Hepatocyte (in vitro differentiated cells): ENCODE results near the gene OVAAL. TPM values are rescaled to one million over a fixed set of nuclear protein-coding genes. Genes with fewer than 3 reads are reported as not detected.

Source experiments
- DNase-seq: peaks from one replicate; pipeline ENCODE4 v3.0.0-alpha.2; 2016; ENCODE audit warnings: low spot score
- H2AFZ ChIP-seq: fragments of 200-600 bp; sonication (generic); 2 replicates; pipeline ENCODE4 v1.6.0; 2016; ENCODE audit warnings: antibody characterized with exemption, mild to moderate bottlenecking
- H3K27ac ChIP-seq: fragments of 200-600 bp; sonication (generic); 2 replicates; pipeline ENCODE4 v1.5.1; 2016; ENCODE audit warnings: mild to moderate bottlenecking
- H3K27me3 ChIP-seq: fragments of 200-600 bp; sonication (generic); 2 replicates; pipeline ENCODE4 v1.6.1; 2016
- H3K36me3 ChIP-seq: fragments of 200-600 bp; sonication (generic); replicated peaks from 2 replicates; pipeline ENCODE4 v1.5.1; 2016; ENCODE audit warnings: low read depth; ENCODE audit not compliant: insufficient read depth
- H3K4me1 ChIP-seq: fragments of 200-600 bp; sonication (generic); 2 replicates; pipeline ENCODE4 v1.5.1; 2016; ENCODE audit warnings: mild to moderate bottlenecking, moderate library complexity; ENCODE audit not compliant: insufficient read depth
- H3K4me2 ChIP-seq: fragments of 200-600 bp; sonication (generic); 2 replicates; pipeline ENCODE4 v1.6.0; 2016
- H3K4me3 ChIP-seq: fragments of 200-600 bp; sonication (generic); 2 replicates; pipeline ENCODE4 v1.5.1; 2016; ENCODE audit warnings: mild to moderate bottlenecking
- H3K79me2 ChIP-seq: fragments of 200-600 bp; sonication (generic); 2 replicates; pipeline ENCODE4 v1.6.0; 2017; ENCODE audit warnings: mild to moderate bottlenecking
- H3K9me2 ChIP-seq: fragments of 200-600 bp; sonication (generic); replicated peaks from 2 replicates; pipeline ENCODE4 v1.6.0; 2017; ENCODE audit warnings: mild to moderate bottlenecking; ENCODE audit not compliant: insufficient read depth
- H3K9me3 ChIP-seq: fragments of 200-600 bp; sonication (generic); 2 replicates; pipeline ENCODE4 v1.5.1; 2016; ENCODE audit warnings: low read depth, mild to moderate bottlenecking
- H4K20me1 ChIP-seq: fragments of 200-600 bp; sonication (generic); 2 replicates; pipeline ENCODE4 v1.6.0; 2016; ENCODE audit warnings: mild to moderate bottlenecking; ENCODE audit not compliant: insufficient read depth, poor library complexity, severe bottlenecking
- EZH2 ChIP-seq: fragments of 200-600 bp; sonication (generic); IDR thresholded peaks from 2 replicates; pipeline ENCODE4 v1.6.1; 2016; ENCODE audit warnings: antibody characterized with exemption, mild to moderate bottlenecking, borderline replicate concordance
- EZH2phosphoT487 ChIP-seq: fragments of 200-600 bp; sonication (generic); IDR thresholded peaks from one replicate; pipeline ENCODE4 v1.6.1; 2018; ENCODE audit warnings: antibody characterized with exemption, mild to moderate bottlenecking, low read depth, moderate library complexity; ENCODE audit not compliant: unreplicated experiment, severe bottlenecking
- WGBS: methylation state at CpG from one replicate; pipeline ENCODE4 v1.1.6; 2016; ENCODE audit warnings: low lambda C conversion rate; ENCODE audit errors: missing lambda C conversion rate; 5-methylcytosine and 5-hydroxymethylcytosine counted together
- polyA plus RNA-seq: library from polyadenylated mRNA; unstranded; fragments of >200 nt; fragmentation: Nextera tagmentation; extraction: Ambion mirVana; gene quantifications from 2 replicates; pipeline ENCODE4 v1.2.1, GENCODE V29; 2016
- total RNA-seq: library from RNA; depleted of rRNA; stranded (reverse); fragments of >200 nt; gene quantifications from 2 replicates; pipeline ENCODE4 v1.2.3, GENCODE V29; 2014
- TF ChIP-seq, protein P1 (sequence below): fragments of 200-600 bp; sonication (generic); IDR thresholded peaks from 2 replicates; pipeline ENCODE4 v1.5.1; 2016; ENCODE audit warnings: antibody characterized with exemption, mild to moderate bottlenecking; ENCODE audit not compliant: poor library complexity

The OVAAL gene
- total and polyA plus RNA-seq, 2 experiments from 2014 or later, result not detected

DNA sequence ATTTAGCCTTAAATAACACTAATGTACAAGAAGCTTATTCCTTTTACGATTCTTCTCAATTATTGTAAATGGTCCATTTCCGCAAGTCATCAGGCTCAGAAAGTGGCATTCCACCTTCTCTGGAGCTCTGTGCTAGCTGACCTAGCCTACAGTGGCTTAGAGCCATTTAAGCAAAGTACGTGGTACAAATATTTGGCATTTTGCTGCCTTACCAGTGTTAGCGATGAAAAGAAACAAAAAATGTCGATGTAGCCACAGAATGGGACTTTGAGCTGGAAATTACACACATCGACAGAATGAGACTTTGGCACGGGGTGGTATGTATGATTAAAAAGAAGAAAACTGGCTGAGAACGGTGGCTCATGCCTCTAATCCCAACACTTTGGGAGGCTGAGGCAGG is 26.1 kb downstream of the OVAAL start:
- TF ChIP-seq EZH2phosphoT487 (no peak), EZH2 (no peak)
- TF ChIP-seq, protein P1, sequence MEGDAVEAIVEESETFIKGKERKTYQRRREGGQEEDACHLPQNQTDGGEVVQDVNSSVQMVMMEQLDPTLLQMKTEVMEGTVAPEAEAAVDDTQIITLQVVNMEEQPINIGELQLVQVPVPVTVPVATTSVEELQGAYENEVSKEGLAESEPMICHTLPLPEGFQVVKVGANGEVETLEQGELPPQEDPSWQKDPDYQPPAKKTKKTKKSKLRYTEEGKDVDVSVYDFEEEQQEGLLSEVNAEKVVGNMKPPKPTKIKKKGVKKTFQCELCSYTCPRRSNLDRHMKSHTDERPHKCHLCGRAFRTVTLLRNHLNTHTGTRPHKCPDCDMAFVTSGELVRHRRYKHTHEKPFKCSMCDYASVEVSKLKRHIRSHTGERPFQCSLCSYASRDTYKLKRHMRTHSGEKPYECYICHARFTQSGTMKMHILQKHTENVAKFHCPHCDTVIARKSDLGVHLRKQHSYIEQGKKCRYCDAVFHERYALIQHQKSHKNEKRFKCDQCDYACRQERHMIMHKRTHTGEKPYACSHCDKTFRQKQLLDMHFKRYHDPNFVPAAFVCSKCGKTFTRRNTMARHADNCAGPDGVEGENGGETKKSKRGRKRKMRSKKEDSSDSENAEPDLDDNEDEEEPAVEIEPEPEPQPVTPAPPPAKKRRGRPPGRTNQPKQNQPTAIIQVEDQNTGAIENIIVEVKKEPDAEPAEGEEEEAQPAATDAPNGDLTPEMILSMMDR, result no peak
- Histone ChIP-seq H3K4me3 (no peak overlapping the region), H3K9me3 (no peaks in the 10 kb centered on the region), H2AFZ (no peak overlapping the region), H3K4me2 (peak overlapping the region; percentile 1), H3K9me2 (no peaks in the 10 kb centered on the region), H3K27me3 (no peaks in the 10 kb centered on the region), H3K4me1 (peaks cover 27% of the 10 kb centered on the region), H3K27ac (peak overlapping the region; percentile 87), H3K36me3 (no peaks in the 10 kb centered on the region), H3K79me2 (no peaks in the 10 kb centered on the region), H4K20me1 (no peaks in the 10 kb centered on the region)
- no peak for DNase-seq
- 89% methylated on average over 8 of the region's 8 CpGs for WGBS

DNA sequence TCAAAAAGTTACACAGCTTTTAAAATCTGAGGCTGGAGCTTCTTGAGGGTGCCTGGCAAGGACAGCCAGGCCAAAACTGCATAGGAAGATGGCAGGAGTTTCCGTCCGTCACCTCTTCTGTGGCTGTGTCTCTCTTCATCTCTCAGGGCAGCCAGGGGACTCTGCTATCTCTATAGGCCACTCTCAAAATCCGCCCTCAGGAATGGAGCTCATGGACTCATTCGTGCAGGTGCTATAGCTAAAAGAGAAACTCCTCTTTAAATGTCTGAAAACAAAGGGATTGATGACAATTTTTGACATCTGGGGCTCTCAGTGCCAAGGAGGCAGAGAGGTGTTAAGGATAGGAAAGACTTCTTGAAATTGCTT is 27.2 kb downstream of the OVAAL start:
- Histone ChIP-seq H3K27ac (peak overlapping the region; percentile 87), H3K4me3 (no peak overlapping the region), H3K9me2 (no peaks in the 10 kb centered on the region), H3K79me2 (no peaks in the 10 kb centered on the region), H2AFZ (peak overlapping the region; percentile 47), H3K4me1 (peaks cover 21% of the 10 kb centered on the region), H3K9me3 (no peaks in the 10 kb centered on the region), H3K27me3 (no peaks in the 10 kb centered on the region), H3K36me3 (no peaks in the 10 kb centered on the region), H3K4me2 (no peak overlapping the region), H4K20me1 (no peaks in the 10 kb centered on the region)
- TF ChIP-seq EZH2 (no peak), EZH2phosphoT487 (no peak)
- TF ChIP-seq, protein P1, result no peak
- 93% methylated on average over 4 of the region's 4 CpGs for WGBS
- no peak for DNase-seq

DNA sequence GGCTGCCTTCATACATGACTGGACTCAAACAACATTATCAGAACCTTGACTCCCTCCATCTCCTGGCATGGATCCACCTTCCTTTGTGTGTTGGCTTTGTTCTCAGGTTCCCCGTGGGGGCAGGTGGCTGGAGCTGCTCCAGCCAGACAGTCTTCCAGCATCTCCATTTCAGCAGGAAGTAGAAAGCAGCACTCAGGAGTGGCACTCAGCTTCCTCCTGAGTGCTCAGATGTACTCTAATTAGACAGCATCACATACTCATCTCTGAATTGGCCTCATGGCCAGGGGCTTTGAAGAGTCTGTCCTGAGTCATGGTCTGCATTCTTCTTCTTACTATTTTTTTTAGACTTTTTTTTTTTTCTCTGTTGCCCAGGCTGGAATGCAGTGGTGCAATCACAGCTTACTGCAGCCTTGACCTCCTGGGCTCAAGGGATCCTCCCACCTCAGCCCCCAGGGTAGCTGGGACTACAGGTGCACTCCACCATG is 27.9 kb downstream of the OVAAL start:
- H3K27me3 ChIP-seq, result no peaks in the 10 kb centered on the region
- TF ChIP-seq EZH2 (no peak), EZH2phosphoT487 (no peak)
- TF ChIP-seq, protein P1, result no peak
- H3K4me1 ChIP-seq, result peaks cover 21% of the 10 kb centered on the region
- H2AFZ ChIP-seq, result no peak overlapping the region
- H3K9me2 ChIP-seq, result no peaks in the 10 kb centered on the region
- H3K9me3 ChIP-seq, result no peaks in the 10 kb centered on the region
- DNase-seq, result peak; percentile 43
- H3K27ac ChIP-seq, result peak overlapping the region; percentile 51
- no peaks in the 10 kb centered on the region for H3K79me2 ChIP-seq
- H4K20me1 ChIP-seq, result no peaks in the 10 kb centered on the region
- H3K4me2 ChIP-seq, result no peak overlapping the region
- no peaks in the 10 kb centered on the region for H3K36me3 ChIP-seq
- 40% methylated on average over 1 of the region's 1 CpG for WGBS
- no peak overlapping the region for H3K4me3 ChIP-seq

DNA sequence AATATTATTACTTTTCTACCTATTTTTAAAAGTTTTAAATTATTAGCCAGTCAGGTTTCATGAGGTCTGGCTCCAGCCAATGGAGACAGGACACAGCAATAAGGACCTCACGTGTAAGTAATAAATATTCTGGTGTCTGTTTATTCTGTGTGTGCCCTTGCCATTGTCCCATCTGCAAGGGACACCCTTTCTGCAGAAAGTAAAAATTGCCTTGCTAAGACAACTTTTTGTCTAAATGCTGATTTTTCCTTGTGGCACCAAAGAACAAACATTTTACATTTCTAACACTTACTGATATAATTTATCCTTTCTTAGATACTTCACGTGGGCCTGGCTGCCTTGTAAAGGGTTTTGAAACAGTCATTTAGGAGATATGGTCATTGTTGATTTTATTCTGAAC is 29.4 kb downstream of the OVAAL start:
- H3K79me2 ChIP-seq, result no peaks in the 10 kb centered on the region
- H3K27ac ChIP-seq, result peak overlapping the region; percentile 51
- no peak overlapping the region for H3K4me3 ChIP-seq
- no peak overlapping the region for H2AFZ ChIP-seq
- H4K20me1 ChIP-seq, result no peaks in the 10 kb centered on the region
- no peaks in the 10 kb centered on the region for H3K36me3 ChIP-seq
- no peaks in the 10 kb centered on the region for H3K9me3 ChIP-seq
- H3K4me1 ChIP-seq, result peaks cover 21% of the 10 kb centered on the region
- no peaks in the 10 kb centered on the region for H3K9me2 ChIP-seq
- TF ChIP-seq, protein P1, result no peak
- TF ChIP-seq EZH2, result no peak
- TF ChIP-seq EZH2phosphoT487, result no peak
- no peak overlapping the region for H3K4me2 ChIP-seq
- no peaks in the 10 kb centered on the region for H3K27me3 ChIP-seq
- no peak for DNase-seq
- 45% methylated on average over 2 of the region's 2 CpGs for WGBS
